ENCODE results near the gene PLA2G2F. TPM values are rescaled to one million over a fixed set of nuclear protein-coding genes. Genes with fewer than 3 reads are reported as not detected.

The PLA2G2F gene
- total and polyA plus RNA-seq, 9 of the 15 experiments (the other 6 are each of a cell fraction or from before 2014, with no cell fraction given), result not detected

DNA sequence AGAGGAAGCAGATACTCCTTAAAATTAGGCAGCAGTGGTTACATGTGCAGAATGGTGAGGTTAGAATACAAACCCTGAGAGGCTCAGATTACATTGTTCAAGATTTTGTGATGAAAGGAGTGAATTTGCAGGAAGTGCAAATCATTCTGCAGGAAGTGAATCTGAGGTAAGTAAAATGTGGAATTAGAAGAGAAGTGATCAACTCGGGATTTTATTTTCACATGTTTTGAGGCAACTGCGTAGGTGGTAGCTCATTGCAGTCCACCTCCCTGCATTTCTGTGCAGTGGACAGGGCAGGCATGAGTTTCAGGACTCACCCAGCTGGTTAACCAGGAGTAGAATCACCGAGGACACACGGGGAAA lies 49.3 kb downstream of the PLA2G2F start (continued):
- TF ChIP-seq, protein P1, sequence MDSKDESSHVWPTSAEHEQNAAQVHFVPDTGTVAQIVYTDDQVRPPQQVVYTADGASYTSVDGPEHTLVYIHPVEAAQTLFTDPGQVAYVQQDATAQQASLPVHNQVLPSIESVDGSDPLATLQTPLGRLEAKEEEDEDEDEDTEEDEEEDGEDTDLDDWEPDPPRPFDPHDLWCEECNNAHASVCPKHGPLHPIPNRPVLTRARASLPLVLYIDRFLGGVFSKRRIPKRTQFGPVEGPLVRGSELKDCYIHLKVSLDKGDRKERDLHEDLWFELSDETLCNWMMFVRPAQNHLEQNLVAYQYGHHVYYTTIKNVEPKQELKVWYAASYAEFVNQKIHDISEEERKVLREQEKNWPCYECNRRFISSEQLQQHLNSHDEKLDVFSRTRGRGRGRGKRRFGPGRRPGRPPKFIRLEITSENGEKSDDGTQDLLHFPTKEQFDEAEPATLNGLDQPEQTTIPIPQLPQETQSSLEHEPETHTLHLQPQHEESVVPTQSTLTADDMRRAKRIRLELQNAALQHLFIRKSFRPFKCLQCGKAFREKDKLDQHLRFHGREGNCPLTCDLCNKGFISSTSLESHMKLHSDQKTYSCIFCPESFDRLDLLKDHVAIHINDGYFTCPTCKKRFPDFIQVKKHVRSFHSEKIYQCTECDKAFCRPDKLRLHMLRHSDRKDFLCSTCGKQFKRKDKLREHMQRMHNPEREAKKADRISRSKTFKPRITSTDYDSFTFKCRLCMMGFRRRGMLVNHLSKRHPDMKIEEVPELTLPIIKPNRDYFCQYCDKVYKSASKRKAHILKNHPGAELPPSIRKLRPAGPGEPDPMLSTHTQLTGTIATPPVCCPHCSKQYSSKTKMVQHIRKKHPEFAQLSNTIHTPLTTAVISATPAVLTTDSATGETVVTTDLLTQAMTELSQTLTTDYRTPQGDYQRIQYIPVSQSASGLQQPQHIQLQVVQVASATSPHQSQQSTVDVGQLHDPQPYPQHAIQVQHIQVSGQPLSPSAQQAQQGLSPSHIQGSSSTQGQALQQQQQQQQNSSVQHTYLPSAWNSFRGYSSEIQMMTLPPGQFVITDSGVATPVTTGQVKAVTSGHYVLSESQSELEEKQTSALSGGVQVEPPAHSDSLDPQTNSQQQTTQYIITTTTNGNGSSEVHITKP (IDR thresholded peaks at IDR 0.05; ENCODE audit: partially characterized antibody), result peak; percentile 2
- TF ChIP-seq ETV6 (IDR thresholded peaks at IDR 0.05; ENCODE audit: borderline replicate concordance in 1 of 2, low read depth in 2 of 2, low read length in 1 of 2) (peak in 1 of 2 experiments; percentile 58; a peak in 2 of 4 replicates), ETV6 (CRISPR knock-in tag; IDR thresholded peaks at IDR 0.05; ENCODE audit: borderline replicate concordance) (no peak), POLR2AphosphoS2 (IDR thresholded peaks at IDR 0.05; ENCODE audit: low read length) (no peak), OTX1 (CRISPR knock-in tag; IDR thresholded peaks at IDR 0.05) (peak; percentile 39; the same call in 1 of the 2 replicates), ZNF316 (IDR thresholded peaks at IDR 0.05) (peak; percentile 67), AFF1 (IDR thresholded peaks at IDR 0.05; ENCODE audit: low read depth in 1 of 2, partially characterized antibody in 2 of 2) (peak in 1 of 2 experiments; percentile 65), YBX1 (IDR thresholded peaks at IDR 0.05) (no peak), RBM25 (IDR thresholded peaks at IDR 0.05; ENCODE audit: low read depth, low read length, severe bottlenecking) (no peak), NBN (IDR thresholded peaks at IDR 0.05; ENCODE audit: low read depth) (peak; percentile 6; the same call in 1 of the 2 replicates), NFE2 (IDR thresholded peaks at IDR 0.05; ENCODE audit: low read depth) (peak; percentile 51), SMARCA4 (IDR thresholded peaks at IDR 0.05) (0 out of 2 replicates have a peak, but pooled peaks have one; percentile 3), ZNF184 (CRISPR knock-in tag; IDR thresholded peaks at IDR 0.05) (no peak), KDM1A (IDR thresholded peaks at IDR 0.05) (peak; percentile 81 to 87), L3MBTL2 (IDR thresholded peaks at IDR 0.05) (peak; percentile 22; the same call in 1 of the 2 replicates)
- TF ChIP-seq, protein P2, sequence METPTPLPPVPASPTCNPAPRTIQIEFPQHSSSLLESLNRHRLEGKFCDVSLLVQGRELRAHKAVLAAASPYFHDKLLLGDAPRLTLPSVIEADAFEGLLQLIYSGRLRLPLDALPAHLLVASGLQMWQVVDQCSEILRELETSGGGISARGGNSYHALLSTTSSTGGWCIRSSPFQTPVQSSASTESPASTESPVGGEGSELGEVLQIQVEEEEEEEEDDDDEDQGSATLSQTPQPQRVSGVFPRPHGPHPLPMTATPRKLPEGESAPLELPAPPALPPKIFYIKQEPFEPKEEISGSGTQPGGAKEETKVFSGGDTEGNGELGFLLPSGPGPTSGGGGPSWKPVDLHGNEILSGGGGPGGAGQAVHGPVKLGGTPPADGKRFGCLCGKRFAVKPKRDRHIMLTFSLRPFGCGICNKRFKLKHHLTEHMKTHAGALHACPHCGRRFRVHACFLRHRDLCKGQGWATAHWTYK (CRISPR knock-in tag; IDR thresholded peaks at IDR 0.05), result no peak
- TF ChIP-seq, protein P3, sequence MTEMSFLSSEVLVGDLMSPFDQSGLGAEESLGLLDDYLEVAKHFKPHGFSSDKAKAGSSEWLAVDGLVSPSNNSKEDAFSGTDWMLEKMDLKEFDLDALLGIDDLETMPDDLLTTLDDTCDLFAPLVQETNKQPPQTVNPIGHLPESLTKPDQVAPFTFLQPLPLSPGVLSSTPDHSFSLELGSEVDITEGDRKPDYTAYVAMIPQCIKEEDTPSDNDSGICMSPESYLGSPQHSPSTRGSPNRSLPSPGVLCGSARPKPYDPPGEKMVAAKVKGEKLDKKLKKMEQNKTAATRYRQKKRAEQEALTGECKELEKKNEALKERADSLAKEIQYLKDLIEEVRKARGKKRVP (CRISPR knock-in tag; IDR thresholded peaks at IDR 0.05), result no peak
- TF ChIP-seq, protein P4, sequence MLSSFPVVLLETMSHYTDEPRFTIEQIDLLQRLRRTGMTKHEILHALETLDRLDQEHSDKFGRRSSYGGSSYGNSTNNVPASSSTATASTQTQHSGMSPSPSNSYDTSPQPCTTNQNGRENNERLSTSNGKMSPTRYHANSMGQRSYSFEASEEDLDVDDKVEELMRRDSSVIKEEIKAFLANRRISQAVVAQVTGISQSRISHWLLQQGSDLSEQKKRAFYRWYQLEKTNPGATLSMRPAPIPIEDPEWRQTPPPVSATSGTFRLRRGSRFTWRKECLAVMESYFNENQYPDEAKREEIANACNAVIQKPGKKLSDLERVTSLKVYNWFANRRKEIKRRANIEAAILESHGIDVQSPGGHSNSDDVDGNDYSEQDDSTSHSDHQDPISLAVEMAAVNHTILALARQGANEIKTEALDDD (IDR thresholded peaks at IDR 0.05), result 0 out of 2 replicates have a peak, but pooled peaks have one; percentile 29

Data from K562 (cell line).